ENCODE measurements around the gene OR12D1. TPM values are rescaled to one million over a fixed set of nuclear protein-coding genes. Genes with fewer than 3 reads are reported as not detected.

Gene OR12D1
- total and polyA plus RNA-seq, 9 of the 15 experiments (the other 6 are each of a cell fraction or from before 2014, with no cell fraction given): not detected

DNA sequence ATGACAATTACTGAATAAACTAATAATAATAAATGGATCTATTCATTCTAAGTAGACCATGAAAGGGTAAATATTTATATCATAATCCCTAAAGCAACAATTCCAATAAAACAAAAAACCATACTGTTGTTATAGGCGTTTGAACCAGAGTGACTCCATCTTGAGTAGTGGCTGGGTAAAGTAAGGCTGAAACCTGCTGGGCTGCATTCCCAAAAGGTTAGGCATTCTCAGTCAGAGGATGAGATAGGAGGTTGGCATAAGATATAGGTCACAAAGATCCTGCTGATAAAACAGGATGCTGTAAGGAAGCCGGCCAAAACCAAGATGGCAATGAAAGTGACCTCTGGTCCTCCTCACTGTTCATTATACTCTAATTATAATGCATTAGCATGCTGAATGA, 50.6 kb downstream of the OR12D1 start (continued):
- TF ChIP-seq, protein P1, sequence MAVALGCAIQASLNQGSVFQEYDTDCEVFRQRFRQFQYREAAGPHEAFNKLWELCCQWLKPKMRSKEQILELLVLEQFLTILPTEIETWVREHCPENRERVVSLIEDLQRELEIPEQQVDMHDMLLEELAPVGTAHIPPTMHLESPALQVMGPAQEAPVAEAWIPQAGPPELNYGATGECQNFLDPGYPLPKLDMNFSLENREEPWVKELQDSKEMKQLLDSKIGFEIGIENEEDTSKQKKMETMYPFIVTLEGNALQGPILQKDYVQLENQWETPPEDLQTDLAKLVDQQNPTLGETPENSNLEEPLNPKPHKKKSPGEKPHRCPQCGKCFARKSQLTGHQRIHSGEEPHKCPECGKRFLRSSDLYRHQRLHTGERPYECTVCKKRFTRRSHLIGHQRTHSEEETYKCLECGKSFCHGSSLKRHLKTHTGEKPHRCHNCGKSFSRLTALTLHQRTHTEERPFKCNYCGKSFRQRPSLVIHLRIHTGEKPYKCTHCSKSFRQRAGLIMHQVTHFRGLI (CRISPR knock-in tag; IDR thresholded peaks at IDR 0.05): peak; percentile 78; the same call in 1 of the 2 replicates
- TF ChIP-seq POLR3G (IDR thresholded peaks at IDR 0.05; ENCODE audit: extremely low read depth, insufficient read length, insufficient replicate concordance): no peak
- TF ChIP-seq RAD51 (IDR thresholded peaks at IDR 0.05; ENCODE audit: borderline replicate concordance, low read depth): no peak
- TF ChIP-seq KLF6 (CRISPR knock-in tag; IDR thresholded peaks at IDR 0.05; ENCODE audit: borderline replicate concordance): peak; percentile 65; the same call in 1 of the 2 replicates
- 0 out of 2 replicates have a peak, but pooled peaks have one; percentile 35 for TF ChIP-seq ZFP1 (CRISPR knock-in tag; IDR thresholded peaks at IDR 0.05)
- TF ChIP-seq ETV1 (tag; conservative IDR thresholded peaks at IDR 0.05; ENCODE audit: low read depth): no peak
- TF ChIP-seq, protein P2, sequence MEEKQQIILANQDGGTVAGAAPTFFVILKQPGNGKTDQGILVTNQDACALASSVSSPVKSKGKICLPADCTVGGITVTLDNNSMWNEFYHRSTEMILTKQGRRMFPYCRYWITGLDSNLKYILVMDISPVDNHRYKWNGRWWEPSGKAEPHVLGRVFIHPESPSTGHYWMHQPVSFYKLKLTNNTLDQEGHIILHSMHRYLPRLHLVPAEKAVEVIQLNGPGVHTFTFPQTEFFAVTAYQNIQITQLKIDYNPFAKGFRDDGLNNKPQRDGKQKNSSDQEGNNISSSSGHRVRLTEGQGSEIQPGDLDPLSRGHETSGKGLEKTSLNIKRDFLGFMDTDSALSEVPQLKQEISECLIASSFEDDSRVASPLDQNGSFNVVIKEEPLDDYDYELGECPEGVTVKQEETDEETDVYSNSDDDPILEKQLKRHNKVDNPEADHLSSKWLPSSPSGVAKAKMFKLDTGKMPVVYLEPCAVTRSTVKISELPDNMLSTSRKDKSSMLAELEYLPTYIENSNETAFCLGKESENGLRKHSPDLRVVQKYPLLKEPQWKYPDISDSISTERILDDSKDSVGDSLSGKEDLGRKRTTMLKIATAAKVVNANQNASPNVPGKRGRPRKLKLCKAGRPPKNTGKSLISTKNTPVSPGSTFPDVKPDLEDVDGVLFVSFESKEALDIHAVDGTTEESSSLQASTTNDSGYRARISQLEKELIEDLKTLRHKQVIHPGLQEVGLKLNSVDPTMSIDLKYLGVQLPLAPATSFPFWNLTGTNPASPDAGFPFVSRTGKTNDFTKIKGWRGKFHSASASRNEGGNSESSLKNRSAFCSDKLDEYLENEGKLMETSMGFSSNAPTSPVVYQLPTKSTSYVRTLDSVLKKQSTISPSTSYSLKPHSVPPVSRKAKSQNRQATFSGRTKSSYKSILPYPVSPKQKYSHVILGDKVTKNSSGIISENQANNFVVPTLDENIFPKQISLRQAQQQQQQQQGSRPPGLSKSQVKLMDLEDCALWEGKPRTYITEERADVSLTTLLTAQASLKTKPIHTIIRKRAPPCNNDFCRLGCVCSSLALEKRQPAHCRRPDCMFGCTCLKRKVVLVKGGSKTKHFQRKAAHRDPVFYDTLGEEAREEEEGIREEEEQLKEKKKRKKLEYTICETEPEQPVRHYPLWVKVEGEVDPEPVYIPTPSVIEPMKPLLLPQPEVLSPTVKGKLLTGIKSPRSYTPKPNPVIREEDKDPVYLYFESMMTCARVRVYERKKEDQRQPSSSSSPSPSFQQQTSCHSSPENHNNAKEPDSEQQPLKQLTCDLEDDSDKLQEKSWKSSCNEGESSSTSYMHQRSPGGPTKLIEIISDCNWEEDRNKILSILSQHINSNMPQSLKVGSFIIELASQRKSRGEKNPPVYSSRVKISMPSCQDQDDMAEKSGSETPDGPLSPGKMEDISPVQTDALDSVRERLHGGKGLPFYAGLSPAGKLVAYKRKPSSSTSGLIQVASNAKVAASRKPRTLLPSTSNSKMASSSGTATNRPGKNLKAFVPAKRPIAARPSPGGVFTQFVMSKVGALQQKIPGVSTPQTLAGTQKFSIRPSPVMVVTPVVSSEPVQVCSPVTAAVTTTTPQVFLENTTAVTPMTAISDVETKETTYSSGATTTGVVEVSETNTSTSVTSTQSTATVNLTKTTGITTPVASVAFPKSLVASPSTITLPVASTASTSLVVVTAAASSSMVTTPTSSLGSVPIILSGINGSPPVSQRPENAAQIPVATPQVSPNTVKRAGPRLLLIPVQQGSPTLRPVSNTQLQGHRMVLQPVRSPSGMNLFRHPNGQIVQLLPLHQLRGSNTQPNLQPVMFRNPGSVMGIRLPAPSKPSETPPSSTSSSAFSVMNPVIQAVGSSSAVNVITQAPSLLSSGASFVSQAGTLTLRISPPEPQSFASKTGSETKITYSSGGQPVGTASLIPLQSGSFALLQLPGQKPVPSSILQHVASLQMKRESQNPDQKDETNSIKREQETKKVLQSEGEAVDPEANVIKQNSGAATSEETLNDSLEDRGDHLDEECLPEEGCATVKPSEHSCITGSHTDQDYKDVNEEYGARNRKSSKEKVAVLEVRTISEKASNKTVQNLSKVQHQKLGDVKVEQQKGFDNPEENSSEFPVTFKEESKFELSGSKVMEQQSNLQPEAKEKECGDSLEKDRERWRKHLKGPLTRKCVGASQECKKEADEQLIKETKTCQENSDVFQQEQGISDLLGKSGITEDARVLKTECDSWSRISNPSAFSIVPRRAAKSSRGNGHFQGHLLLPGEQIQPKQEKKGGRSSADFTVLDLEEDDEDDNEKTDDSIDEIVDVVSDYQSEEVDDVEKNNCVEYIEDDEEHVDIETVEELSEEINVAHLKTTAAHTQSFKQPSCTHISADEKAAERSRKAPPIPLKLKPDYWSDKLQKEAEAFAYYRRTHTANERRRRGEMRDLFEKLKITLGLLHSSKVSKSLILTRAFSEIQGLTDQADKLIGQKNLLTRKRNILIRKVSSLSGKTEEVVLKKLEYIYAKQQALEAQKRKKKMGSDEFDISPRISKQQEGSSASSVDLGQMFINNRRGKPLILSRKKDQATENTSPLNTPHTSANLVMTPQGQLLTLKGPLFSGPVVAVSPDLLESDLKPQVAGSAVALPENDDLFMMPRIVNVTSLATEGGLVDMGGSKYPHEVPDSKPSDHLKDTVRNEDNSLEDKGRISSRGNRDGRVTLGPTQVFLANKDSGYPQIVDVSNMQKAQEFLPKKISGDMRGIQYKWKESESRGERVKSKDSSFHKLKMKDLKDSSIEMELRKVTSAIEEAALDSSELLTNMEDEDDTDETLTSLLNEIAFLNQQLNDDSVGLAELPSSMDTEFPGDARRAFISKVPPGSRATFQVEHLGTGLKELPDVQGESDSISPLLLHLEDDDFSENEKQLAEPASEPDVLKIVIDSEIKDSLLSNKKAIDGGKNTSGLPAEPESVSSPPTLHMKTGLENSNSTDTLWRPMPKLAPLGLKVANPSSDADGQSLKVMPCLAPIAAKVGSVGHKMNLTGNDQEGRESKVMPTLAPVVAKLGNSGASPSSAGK (IDR thresholded peaks at IDR 0.05): no peak
- 0 out of 2 replicates have a peak, but pooled peaks have one; percentile 61 for TF ChIP-seq ZNF79 (CRISPR knock-in tag; IDR thresholded peaks at IDR 0.05; ENCODE audit: low read depth)
- TF ChIP-seq SRSF9 (IDR thresholded peaks at IDR 0.05; ENCODE audit: borderline replicate concordance, low read depth, low read length): no peak
- TF ChIP-seq, protein P3, sequence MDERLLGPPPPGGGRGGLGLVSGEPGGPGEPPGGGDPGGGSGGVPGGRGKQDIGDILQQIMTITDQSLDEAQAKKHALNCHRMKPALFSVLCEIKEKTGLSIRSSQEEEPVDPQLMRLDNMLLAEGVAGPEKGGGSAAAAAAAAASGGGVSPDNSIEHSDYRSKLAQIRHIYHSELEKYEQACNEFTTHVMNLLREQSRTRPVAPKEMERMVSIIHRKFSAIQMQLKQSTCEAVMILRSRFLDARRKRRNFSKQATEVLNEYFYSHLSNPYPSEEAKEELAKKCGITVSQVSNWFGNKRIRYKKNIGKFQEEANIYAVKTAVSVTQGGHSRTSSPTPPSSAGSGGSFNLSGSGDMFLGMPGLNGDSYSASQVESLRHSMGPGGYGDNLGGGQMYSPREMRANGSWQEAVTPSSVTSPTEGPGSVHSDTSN (CRISPR knock-in tag; IDR thresholded peaks at IDR 0.05; ENCODE audit: low read depth): no peak
- TF ChIP-seq, protein P3 (tag; conservative IDR thresholded peaks at IDR 0.05; ENCODE audit: low read depth): no peak
- no peak for TF ChIP-seq ZFX (CRISPR knock-in tag; IDR thresholded peaks at IDR 0.05)
